OCI-M2 (cell line): ENCODE measurements around the gene MED16.
"Not testable (repeated sequence)": the region's sequence is repeated elsewhere in the genome, so short reads cannot be mapped to it uniquely, and the experiment has no call there.

ENCODE experiments used
- DNase-seq: peaks from one replicate; lab custom pipeline; 2025; ENCODE audit not compliant: unreplicated experiment; lab: John Stamatoyannopoulos, UW

Gene MED16

DNA sequence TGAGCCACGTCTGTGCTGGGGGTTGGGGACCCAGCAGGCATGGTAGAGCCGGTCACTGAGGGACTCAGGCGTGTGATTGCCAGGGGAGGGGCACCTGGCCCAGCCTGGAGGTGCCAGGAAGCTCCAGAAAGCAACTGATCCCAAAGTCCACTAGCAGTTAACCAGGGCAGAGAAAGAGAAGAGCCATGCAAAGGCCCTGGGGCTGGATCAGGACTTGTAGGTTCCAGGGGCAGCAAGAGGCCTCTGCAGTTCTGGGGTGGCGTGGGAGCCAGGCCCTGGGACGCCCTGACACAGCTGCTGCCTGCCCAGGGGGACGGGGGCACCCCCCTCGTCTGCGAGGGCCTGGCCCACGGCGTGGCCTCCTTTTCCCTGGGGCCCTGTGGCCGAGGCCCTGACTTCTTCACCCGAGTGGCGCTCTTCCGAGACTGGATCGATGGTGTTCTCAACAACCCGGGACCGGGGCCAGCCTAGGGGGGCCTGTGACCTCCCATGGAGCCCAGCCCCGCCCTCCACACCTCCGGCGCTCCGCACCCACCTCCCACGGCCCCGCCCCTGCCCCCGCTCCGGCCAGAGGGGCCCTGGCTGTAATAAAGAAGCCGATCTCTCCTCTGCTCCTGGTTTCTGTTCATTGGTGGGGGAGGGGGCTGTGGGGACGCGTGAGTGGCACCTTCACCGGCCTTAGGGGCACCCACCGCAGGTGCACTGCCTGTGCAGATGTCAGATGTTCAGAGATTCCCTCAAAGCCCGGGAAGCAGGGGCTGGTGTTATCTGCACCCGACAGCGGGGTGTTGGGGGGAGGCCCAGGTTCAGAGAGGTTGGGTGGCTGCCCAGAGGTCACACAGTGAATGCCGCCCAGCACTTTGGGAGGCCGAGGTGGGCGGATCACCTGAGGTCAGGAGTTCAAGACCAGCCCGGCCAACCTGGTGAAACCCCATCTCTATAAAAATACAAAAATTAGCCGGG lies 61.3 kb downstream of the MED16 start:
- DNase-seq: no peak

DNA sequence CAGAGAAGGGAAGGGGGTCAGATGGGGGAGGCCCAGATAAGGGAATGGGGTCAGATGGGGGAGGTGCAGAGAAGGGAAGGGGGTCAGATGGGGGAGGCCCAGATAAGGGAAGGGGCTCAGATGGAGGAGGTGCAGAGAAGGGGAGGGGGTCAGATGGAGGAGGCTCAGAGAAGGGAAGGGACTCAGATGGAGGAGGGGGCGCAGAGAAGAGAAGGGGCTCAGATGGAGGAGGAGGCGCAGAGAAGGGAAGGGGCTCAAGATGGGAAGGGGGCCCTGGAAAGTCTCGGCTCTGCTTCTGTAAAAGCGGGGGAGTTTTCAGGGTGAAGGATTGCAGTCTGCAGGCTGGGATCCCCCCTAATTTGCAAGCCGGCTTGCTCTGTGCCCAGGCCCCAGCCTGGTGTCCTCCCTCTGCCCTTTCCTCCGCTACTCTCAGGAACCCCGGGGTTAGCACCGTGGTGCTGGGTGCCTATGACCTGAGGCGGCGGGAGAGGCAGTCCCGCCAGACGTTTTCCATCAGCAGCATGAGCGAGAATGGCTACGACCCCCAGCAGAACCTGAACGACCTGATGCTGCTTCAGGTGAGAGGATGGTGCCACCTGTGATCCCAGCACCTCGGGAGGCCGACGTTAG lies 63.7 kb downstream of the MED16 start:
- DNase-seq: no peak

DNA sequence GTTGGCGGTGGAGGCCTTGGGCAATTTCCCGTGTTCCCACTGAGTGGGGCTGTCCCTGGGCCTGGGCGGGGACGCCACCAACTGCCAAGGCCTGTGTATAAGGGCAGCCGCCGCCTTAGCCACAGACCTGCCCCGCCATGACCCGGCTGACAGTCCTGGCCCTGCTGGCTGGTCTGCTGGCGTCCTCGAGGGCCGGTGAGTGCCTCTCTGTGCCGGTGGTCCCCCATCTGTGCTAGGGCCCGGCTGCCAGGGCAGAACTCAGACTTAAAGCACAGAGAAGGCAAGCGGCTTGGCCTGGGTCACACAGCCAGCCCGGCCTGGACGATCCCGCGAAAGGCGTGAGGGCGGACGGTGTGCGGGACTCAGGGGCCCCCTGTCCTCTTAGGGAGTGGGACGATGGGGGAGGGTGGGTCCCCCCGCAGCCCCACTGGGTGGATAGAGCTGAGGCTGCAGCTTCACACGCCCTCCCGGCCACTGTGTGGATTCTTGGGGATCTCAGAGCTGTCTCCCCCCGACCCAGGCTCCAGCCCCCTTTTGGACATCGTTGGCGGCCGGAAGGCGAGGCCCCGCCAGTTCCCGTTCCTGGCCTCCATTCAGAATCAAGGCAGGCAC lies 65.2 kb downstream of the MED16 start, which contains the start of gene AZU1:
TSS of gene AZU1 (plus strand) at position 128 of the 612 bp plus-strand sequence. CDS start at position 138, 10 bp downstream.
- DNase-seq: no peak

DNA sequence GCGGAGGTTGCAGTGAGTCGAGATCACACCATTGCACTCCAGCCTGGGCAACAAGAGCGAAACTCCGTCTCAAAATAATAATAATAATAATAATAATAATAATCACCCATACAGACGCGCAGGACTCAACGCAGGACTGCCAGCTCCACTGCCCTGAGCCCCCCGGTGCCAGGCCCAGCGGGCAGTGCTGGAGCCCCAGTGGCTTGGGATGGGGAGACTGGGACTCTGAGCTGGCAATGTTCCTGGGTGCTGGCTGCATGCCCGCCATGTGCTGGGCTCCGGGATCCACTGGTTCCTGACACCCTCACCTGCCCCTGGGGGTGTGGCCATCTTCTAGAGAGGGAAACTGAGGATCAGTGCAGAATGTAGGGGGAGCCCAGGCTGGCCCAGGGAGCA lies 65.7 kb downstream of the MED16 start:
- DNase-seq: no peak

DNA sequence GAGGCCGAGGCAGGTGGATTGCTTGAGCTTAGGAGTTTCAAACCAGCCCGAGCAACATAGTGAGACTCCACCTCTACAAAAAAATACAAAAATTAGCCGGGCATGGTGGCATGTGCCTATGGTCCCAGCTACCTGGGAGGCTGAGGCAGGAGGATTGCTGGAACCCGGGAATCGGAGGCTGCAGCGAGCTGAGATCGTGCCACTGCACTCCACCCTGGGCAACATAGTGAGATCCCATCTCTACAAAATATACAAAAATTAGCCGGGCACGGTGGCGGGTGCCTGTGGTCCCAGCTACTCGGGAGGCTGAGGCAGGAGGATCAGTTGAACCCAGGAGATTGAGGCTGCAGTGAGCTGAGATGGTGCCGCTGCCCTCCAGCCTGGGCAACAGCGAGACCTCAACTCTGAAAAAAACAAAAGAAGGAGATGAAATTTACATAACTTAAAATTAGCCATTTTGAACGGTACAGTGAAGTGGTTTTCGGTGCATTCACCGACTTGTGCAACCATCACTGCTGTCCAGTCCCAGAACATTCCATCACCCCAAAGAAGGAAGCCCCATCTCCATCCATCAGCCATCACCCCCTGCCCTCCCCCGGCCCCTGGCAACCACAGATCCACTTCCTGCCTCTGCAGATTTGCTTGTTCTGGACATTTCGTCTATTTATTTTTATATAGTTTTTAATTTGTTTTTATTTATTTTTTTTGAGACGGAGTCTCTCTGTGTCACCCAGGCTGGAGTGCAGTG lies 66.9 kb downstream of the MED16 start:
- DNase-seq: no peak

DNA sequence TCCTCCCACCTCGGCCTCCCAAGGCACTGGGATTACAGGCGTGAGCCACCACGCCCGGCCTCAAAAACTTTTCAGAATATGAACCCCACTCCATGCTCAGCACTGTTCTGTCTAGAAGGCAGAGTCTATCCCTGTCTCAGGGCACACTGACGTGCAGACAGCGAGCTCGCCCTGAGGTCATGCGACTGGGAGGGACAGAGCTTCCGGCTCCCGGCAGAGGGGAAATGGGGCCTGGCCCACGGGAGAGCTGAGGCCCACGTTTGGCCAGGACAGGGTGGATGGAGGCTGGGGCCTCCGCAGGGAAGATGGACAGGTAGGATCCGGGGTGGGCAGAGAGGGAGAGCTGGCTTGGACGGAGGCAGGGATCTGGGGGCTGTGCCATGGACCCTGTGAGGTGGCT lies 68.1 kb downstream of the MED16 start:
- DNase-seq: no peak

DNA sequence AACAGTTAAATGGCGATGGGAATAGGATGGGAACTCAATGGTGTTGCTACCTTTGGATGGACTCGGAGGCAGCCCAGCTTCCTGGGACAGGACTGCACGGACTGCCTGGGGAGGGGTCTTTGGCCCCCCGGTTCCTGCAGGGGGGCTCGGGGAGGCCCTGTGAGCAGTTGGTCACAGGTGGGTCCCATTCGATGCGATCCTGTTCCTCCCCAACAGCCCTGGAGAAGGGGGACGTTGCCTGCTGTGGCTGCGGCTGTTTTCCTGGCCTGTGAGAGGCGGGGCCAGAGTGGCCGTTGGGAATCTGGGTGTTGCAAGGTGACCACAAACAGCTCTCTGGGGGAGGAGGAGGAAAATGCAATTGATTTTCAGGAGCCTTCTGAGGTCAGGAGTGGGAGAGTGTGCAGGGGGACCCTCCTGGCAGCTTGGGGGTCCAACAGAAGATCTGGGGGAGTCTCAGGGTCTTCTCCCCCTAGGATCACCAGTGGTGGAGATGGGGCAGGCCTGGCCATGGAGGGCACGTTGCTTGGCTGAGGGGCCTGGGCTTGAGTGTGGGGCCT lies 69.3 kb downstream of the MED16 start:
- no peak for DNase-seq

DNA sequence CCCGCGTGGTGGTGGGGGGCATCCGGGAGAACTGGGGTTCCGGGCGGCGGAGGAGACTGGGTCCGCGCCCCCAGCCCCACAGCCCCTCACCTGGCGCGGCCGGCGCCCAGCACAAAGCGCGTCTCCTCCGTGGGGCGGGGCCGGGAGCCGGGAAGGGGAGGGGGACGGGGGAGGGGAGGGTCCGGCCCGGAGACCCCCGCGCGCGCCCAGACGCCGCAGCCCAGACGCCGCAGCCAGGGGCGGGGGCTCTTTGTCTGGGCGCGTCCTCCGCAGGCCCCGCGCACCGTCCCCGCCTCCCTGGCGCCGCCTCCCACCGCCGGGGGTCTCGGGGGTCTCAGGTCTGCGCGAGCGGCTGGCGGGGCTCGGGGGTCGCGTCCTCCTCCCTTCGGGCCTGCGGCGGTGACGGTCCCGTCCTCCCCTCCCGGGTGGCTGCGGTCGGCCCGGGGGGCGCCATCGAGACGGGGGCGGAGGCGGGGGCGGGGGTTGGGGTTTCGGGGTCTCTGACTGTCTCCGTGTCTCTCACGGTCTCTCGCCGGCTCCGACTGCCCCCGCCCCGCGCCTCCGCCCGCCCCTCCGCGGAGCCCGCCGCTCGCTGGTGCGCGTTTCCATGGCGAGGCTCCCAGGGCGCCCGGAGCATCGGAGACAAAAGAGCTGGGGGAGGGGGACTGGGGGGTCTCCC lies 71.0 kb downstream of the MED16 start, which contains the start of gene PLPPR3:
TSS of gene PLPPR3 (minus strand) at position 131 of the 679 bp plus-strand sequence. CDS start 396 bp downstream, outside the sequence.
- DNase-seq: no peak

DNA sequence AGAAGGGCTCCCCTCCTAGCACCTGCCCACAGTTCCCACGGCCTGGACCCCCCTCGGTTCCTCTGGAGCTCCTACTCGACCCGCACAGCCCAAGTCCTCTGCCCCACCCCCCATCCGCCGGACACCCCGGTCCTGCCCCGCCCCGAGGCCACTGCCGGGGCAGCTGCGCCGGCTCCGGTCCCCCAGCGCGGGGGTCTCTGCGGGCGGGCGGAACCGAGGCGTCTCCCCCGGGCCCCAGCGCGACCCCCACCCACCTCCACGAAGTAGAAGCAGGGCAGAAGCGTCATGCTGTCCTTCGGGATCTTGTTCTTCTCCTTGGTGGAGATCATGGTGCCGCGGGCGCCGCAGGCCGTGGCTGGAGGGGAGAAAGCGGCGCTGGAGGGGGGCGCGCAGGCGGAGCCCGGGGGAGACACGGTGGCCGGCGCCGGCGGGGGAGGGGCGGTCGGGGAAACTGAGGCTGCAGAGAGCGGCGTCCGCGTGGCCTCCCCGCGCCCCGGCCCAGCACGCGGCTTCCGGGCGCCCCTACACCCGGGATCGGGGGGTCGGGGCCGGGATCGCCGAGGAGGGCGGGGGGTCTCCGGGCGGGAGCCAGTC lies 71.7 kb downstream of the MED16 start:
- no peak for DNase-seq

DNA sequence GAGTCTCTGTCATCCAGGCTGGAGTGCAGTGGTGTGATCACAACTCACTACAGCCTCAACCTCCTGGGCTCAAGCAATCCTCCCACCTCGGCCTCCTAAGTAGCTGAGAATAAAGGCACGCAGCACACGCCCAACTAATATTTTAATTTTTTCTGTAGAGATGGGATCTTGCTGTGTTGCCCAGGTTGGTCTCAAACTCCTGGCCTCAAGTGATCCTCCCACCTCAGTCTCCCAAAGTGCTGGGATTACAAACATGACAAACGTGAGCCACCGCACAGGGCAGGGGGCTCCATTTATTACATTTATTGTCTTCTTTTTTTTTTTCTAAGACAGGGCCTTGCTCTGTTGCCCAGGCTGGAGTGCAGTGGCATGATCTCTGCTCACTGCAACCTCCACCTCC lies 72.8 kb downstream of the MED16 start:
- DNase-seq: not testable (repeated sequence)
